ENCODE results near the gene LCTL. TPM values are rescaled to one million over a fixed set of nuclear protein-coding genes. Genes with fewer than 3 reads are reported as not detected.
"Not testable (repeated sequence)": the region's sequence is repeated elsewhere in the genome, so short reads cannot be mapped to it uniquely, and the experiment has no call there.

The LCTL gene
- total RNA-seq, 2 donors from 2014 or later, result not detected

DNA sequence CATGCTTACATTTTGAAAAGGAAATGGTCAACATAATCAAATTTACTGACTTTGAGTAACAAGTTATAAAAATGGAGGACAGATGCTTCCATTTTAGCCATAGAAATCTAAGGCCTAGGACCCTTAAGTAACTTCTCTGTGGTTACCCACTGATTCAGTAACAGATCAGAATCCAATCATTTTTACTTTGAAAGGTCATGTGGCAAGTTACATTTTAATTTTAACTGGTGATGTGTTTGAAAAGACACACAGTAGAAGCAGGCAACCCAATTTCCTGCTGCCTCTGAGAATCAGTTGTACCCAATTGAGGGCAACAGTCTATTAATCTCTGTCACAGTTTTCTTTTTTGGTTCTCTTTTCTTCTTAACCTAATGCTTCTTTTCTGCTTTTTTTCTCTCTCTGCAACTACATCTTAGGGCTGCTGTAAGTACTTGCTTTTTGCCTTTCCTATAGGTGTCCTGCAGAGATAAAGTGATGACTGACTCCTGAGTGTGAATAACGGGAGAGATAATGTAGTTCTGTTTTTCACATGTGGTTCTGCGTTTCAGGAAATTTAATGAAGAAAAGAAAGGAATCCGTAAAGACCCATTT lies 57.4 kb downstream of the LCTL start:
- H3K27ac Mint-ChIP-seq, result no peak overlapping the region

GRCh38 chr15:66505818-66506217 lies 60.0 kb downstream of the LCTL start:
- H3K27ac Mint-ChIP-seq, result peak overlapping the region; percentile 93
- H3K4me1 Mint-ChIP-seq (ENCODE audit: low read depth in 2 of 2), result peaks cover 24 to 29% of the 10 kb centered on the region in 2 donors
- H3K4me3 Mint-ChIP-seq, result peak overlapping the region; percentile 94
- H3K9me3 Mint-ChIP-seq, result no peaks in the 10 kb centered on the region
- ATAC-seq, result no peak
- H3K36me3 Mint-ChIP-seq, result peaks cover 30% of the 10 kb centered on the region
- no peak for DNase-seq (ENCODE audit: low spot score)
- H3K27me3 Mint-ChIP-seq, result no peaks in the 10 kb centered on the region

More for the DNA sequence above, 57.4 kb downstream of the LCTL start:
- Mint-ChIP-seq H3K4me1 (ENCODE audit: low read depth in 2 of 2) (peaks cover 14 to 20% of the 10 kb centered on the region in 2 donors), H3K27me3 (no peaks in the 10 kb centered on the region), H3K36me3 (peaks cover 20% of the 10 kb centered on the region), H3K4me3 (no peak overlapping the region), H3K9me3 (no peaks in the 10 kb centered on the region)
- no peak for ATAC-seq
- DNase-seq (ENCODE audit: low spot score), result no peak

GRCh38 chr15:66505430-66505811 lies 60.4 kb downstream of the LCTL start:
- DNase-seq (ENCODE audit: low spot score) (no peak), ATAC-seq (peak in 1 of 2 donors; percentile 42)
- Mint-ChIP-seq H3K4me3 (peak overlapping the region; percentile 94), H3K36me3 (peaks cover 30% of the 10 kb centered on the region), H3K27ac (peak overlapping the region; percentile 93), H3K27me3 (no peaks in the 10 kb centered on the region), H3K4me1 (ENCODE audit: low read depth in 2 of 2) (peaks cover 24 to 31% of the 10 kb centered on the region in 2 donors), H3K9me3 (no peaks in the 10 kb centered on the region)

- Mint-ChIP-seq H3K4me1 (ENCODE audit: low read depth in 2 of 2) (peaks cover 28 to 37% of the 10 kb centered on the region in 2 donors), H3K4me3 (peak within 1 kb of the TSS; percentile 94), H3K27ac (peak within 1 kb of the TSS; percentile 93), H3K27me3 (no peaks in the 10 kb centered on the region), H3K9me3 (no peaks in the 10 kb centered on the region), H3K36me3 (peaks cover 36% of the 10 kb centered on the region)
- ATAC-seq (peak; percentile 93 to 94), DNase-seq (ENCODE audit: low spot score) (peak; percentile 85)
Observed at GRCh38 chr15:66504563-66505429, 61.0 kb downstream of the LCTL start, which contains the start of the genes RPL4 and ZWILCH. Gene RPL4 (minus strand): TSS chr15:66504855. CDS start chr15:66504790, 65 bp downstream. Gene ZWILCH (plus strand): TSS chr15:66505326. CDS start chr15:66505339, 13 bp downstream.

GRCh38 chr15:66503780-66504562 lies 61.8 kb downstream of the LCTL start:
- Mint-ChIP-seq H3K27me3 (no peaks in the 10 kb centered on the region), H3K36me3 (peaks cover 40% of the 10 kb centered on the region), H3K4me1 (ENCODE audit: low read depth in 2 of 2) (peaks cover 30 to 44% of the 10 kb centered on the region in 2 donors), H3K27ac (peak overlapping the region; percentile 93), H3K9me3 (no peaks in the 10 kb centered on the region), H3K4me3 (peak overlapping the region; percentile 94)
- DNase-seq (ENCODE audit: low spot score), result no peak
- ATAC-seq, result no peak

DNA sequence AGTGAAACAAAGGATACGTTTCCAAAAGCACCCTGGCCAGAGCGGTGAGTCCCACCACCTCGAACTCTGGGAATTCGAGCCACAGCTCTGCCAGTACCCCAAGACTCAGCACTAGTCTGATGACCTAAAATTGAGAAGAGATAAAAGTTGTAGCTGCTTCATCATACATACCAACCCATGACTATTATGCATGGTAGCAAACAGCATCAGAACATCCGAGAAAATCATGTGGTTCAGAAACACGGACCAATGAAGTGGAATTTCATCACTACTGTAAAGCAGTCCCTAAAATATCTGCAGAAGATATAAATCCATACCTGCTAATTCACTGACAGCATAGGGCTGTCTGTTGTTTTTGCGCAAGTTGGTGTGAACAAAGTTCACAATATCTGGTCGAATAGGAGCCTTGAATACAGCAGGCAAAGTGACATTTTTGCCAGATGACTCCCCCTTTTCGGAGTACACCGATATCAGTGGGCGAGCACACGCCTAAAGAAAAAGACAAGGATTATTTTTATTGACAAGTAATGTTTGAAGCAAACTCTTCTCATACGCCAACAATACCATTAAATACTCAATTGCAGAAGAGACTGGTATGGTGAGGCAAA lies 62.7 kb downstream of the LCTL start:
- Mint-ChIP-seq H3K4me1 (ENCODE audit: low read depth in 2 of 2) (peaks cover 31 to 47% of the 10 kb centered on the region in 2 donors), H3K27ac (peak overlapping the region; percentile 93), H3K36me3 (peaks cover 42% of the 10 kb centered on the region), H3K4me3 (peak overlapping the region; percentile 94)
- DNase-seq (ENCODE audit: low spot score); ATAC-seq; H3K9me3 Mint-ChIP-seq; H3K27me3 Mint-ChIP-seq: not testable (repeated sequence)

DNA sequence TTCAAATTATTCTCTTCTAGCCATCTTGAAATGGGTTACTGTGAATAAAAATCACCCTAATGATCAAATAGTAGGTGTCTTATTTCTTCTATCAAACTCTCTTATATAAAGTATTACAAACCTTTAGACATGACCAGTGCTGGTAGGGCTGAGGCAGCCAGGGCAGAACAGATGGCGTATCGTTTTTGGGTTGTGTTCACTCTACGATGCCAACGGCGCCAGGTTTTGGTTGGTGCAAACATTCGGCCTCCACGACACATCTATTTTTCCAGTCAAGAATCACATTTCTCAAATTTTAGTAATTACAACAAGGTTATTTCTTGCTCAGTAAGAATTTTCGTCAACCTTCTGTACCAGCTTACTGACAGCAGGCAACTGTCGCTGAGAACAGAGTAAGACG lies 63.3 kb downstream of the LCTL start:
- H3K36me3 Mint-ChIP-seq, result peaks cover 46% of the 10 kb centered on the region
- H3K9me3 Mint-ChIP-seq, result no peaks in the 10 kb centered on the region
- H3K4me3 Mint-ChIP-seq, result peak overlapping the region; percentile 94
- no peaks in the 10 kb centered on the region for H3K27me3 Mint-ChIP-seq
- peak overlapping the region; percentile 93 for H3K27ac Mint-ChIP-seq
- no peak for ATAC-seq
- no peak for DNase-seq (ENCODE audit: low spot score)
- peaks cover 36 to 51% of the 10 kb centered on the region in 2 donors for H3K4me1 Mint-ChIP-seq (ENCODE audit: low read depth in 2 of 2)

DNA sequence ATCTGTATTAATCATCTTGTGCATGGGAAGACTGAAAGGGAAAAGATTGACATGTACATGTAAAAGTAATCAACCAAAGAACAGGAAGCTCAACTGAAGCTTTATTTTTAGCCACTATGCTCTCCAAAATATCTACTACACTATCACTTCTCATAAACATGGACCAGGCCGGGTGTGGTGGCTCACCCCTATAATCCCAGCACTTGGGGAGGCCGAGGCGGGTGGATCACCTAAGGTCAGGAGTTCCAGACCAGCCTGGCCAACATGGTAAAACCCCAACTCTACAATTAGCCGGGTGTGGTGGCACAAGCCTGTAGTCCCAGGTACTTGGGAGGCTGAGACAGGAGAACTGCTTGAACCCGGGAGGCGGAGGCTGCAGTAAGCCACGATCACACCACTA lies 65.5 kb downstream of the LCTL start:
- Mint-ChIP-seq H3K27ac (peak overlapping the region; percentile 15 to 52), H3K4me3 (peak overlapping the region; percentile 30), H3K36me3 (peaks cover 50% of the 10 kb centered on the region), H3K4me1 (ENCODE audit: low read depth in 2 of 2) (peaks cover 35 to 46% of the 10 kb centered on the region in 2 donors)
- not testable (repeated sequence) for ATAC-seq; H3K27me3 Mint-ChIP-seq; H3K9me3 Mint-ChIP-seq; DNase-seq (ENCODE audit: low spot score)

GRCh38 chr15:66498501-66499386 lies 67.1 kb downstream of the LCTL start:
- Mint-ChIP-seq H3K4me3 (peak overlapping the region; percentile 93), H3K27ac (peak overlapping the region; percentile 85 to 94), H3K36me3 (peaks cover 46% of the 10 kb centered on the region), H3K4me1 (ENCODE audit: low read depth in 2 of 2) (peaks cover 34 to 41% of the 10 kb centered on the region in 2 donors), H3K27me3 (no peaks in the 10 kb centered on the region), H3K9me3 (no peaks in the 10 kb centered on the region)
- DNase-seq (ENCODE audit: low spot score) (no peak), ATAC-seq (no peak)

Other genes starting within 250 kb of the LCTL start
- gene TIPIN, start 209.3 kb downstream of the LCTL start, total RNA-seq, result 10 to 100 TPM; 28.4 to 56.3 TPM
- 100 to 1,000 TPM; 121 to 134 TPM for gene MAP2K1, start 179.1 kb downstream of the LCTL start, total RNA-seq
- gene SNAPC5, start 68.2 kb downstream of the LCTL start, total RNA-seq, result 10 to 100 TPM; 21.8 to 30.8 TPM
- gene RPL4, start 61.1 kb downstream of the LCTL start, total RNA-seq, result 1,000 to 10,000 TPM; 1,786 to 1,827 TPM
- 10 to 100 TPM; 24.6 to 45.0 TPM for gene ZWILCH, start 60.7 kb downstream of the LCTL start, total RNA-seq
- 1 to 10 TPM in 1 of 2 donors, under 1 TPM in 1; 0.33 to 1.1 TPM for gene SMAD6, start 136.2 kb upstream of the LCTL start, total RNA-seq

Data from natural killer cell treated with Interleukin-12 subunit alpha and Interleukin-12 subunit beta and Interleukin-15 and Interleukin-18, amount 100 ng/mL, for 72 hours (primary cell).